Small intestine (tissue), 7 donors: Measurements from ENCODE around the gene PIP5K1B. TPM values are rescaled to one million over a fixed set of nuclear protein-coding genes. Genes with fewer than 3 reads are reported as not detected.
"Not testable (repeated sequence)": the region's sequence is repeated elsewhere in the genome, so short reads cannot be mapped to it uniquely, and the experiment has no call there.

Experiments
- DNase-seq, 2 donors: peaks; one replicate each; pipeline versions ENCODE4 v3.0.0 to v3.0.0-alpha.2; 2013
- FAIRE-seq: peaks from 2 replicates; lab custom pipeline; 2012; peaks lifted over from hg19 to GRCh38; lab: Jason Lieb, UNC
- H3K27ac ChIP-seq, 3 donors: one replicate each; pipeline ENCODE4 v1.5.1; 2013; ENCODE audit warnings: low read length in 2 of 3, mild to moderate bottlenecking in 2 of 3, control low read depth in 1 of 3, inconsistent platforms in 1 of 3, low read depth in 1 of 3, moderate library complexity in 1 of 3
- H3K27me3 ChIP-seq, 3 donors: one replicate each; pipeline ENCODE4 v1.6.1; 2013; ENCODE audit warnings: low read length in 3 of 3, inconsistent platforms in 1 of 3; ENCODE audit not compliant: control insufficient read depth in 3 of 3, insufficient read depth in 3 of 3
- H3K36me3 ChIP-seq, 3 donors: one replicate each; pipeline ENCODE4 v1.6.1; 2013; ENCODE audit warnings: low read length in 3 of 3, inconsistent platforms in 1 of 3, low read depth in 1 of 3, mild to moderate bottlenecking in 1 of 3, moderate library complexity in 1 of 3; ENCODE audit not compliant: control insufficient read depth in 3 of 3, insufficient read depth in 2 of 3
- H3K4me1 ChIP-seq, 3 donors: one replicate each; pipeline ENCODE4 v1.6.1; 2013; ENCODE audit warnings: low read length in 2 of 3, inconsistent platforms in 1 of 3, low read depth in 1 of 3, mild to moderate bottlenecking in 1 of 3, moderate library complexity in 1 of 3; ENCODE audit not compliant: control insufficient read depth in 3 of 3, insufficient read depth in 2 of 3
- H3K4me3 ChIP-seq, 3 donors: one replicate each; pipeline ENCODE4 v1.5.1; 2013; ENCODE audit warnings: low read length in 3 of 3, control low read depth in 1 of 3, inconsistent platforms in 1 of 3, low read depth in 1 of 3, mild to moderate bottlenecking in 1 of 3, moderate library complexity in 1 of 3
- H3K9me3 ChIP-seq, 2 donors: one replicate each; pipeline ENCODE4 v1.6.1; 2013; ENCODE audit warnings: low read depth in 1 of 2, low read length in 1 of 2; ENCODE audit not compliant: control insufficient read depth in 2 of 2, insufficient read depth in 1 of 2
- WGBS, 3 donors: extraction: QIAGEN DNeasy Blood & Tissue Kit; methylation state at CpG; one replicate each; pipeline ENCODE4 v1.1.7; 2013; 5-methylcytosine and 5-hydroxymethylcytosine counted together
- polyA plus RNA-seq, 4 donors: library from polyadenylated mRNA; stranded (reverse) in 3 of 4; unstranded in 1 of 4; fragments of 200-250 nt in 3 of 4; fragments of 120-200 nt in 1 of 4; gene quantifications; one replicate each; pipeline versions ENCODE4 v1.2.1 to v1.2.3, GENCODE V29; 2013
- donor health status: healthy with polysubstance abuse.
- donor health status: control.
- donor health status: control.
- donor health status: Bipolar disorder and iron deficiency.
- donor health status: healthy.

Gene PIP5K1B
- polyA plus RNA-seq, 4 donors = 28.8 to 58.0 (median 49.7) TPM

DNA sequence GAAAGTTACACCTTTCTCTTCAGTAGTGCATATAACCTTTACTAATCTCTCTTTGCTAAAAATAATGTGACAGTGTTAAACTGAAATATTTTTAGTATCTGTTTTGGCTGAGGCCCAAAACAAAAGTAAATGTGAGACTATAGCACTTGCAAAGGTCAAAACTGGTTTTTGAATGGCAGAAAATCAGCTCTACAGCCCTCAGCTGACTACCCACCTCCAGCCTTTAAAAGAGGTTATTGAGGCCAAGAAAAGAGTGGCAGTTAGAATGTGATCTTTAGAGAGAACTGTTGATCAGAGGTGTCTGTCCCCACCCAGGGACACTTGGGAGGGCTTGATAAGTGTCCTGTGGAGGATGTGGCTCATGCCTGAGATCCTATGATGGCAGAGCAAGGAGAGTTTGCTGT is 278.0 kb downstream of the PIP5K1B start:
- peaks cover 0 to 17% (median 6%) of the 10 kb centered on the region in 3 donors for H3K36me3 ChIP-seq
- no peaks in the 10 kb centered on the region for H3K27me3 ChIP-seq
- no peaks in the 10 kb centered on the region for H3K9me3 ChIP-seq
- no peaks in the 10 kb centered on the region for H3K4me1 ChIP-seq
- no peak for FAIRE-seq
- no peak for DNase-seq
- no peak overlapping the region for H3K4me3 ChIP-seq
- H3K27ac ChIP-seq = no peak overlapping the region

DNA sequence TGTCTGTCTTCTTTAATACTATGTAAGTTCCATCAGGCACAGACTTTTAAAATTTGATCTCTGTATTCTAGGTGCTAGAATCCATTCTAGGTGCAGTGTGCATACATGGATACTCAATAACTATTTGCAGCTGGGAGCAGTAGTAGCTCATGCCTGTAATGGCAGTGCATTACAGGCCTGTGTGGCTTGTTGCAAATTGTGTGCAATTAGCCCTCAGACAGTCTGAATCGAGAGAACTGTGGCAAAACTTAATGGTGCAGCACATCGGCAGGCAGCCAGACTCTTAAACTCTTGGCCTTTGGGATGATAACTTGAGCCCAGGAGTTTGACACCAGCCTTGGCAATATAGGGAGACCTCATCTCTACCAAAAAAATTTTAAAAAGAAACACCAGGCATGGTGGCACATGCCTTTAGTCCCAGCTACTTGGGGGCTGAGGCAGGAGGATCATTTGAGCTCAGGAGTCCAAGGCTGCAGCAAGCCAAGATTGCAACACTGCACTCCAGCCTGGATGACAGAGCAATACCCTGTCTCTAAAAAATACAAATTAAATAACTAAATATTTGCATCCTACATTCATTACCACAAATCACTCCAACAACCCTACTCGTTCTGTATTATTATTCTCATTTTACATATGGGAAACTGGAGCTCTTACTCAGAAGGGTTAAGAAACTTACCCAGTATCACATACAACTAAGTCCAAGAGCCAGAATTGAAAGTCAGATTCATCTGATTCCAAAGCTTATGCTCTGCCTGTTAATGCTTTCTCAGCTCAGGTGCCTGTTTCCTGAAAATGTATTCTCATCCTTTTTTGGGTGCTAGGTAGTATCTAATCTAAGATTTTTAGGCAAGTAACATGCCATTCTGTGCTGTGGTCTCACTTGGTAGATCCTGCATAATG is 278.7 kb downstream of the PIP5K1B start:
- Histone ChIP-seq H3K4me3 (no peak overlapping the region), H3K27me3 (no peaks in the 10 kb centered on the region), H3K9me3 (no peaks in the 10 kb centered on the region), H3K4me1 (no peaks in the 10 kb centered on the region), H3K36me3 (peaks cover 0 to 20% (median 4%) of the 10 kb centered on the region in 3 donors), H3K27ac (no peak overlapping the region)
- FAIRE-seq (no peak), DNase-seq (no peak)
- 70 to 91% (median 84%) methylated on average over 3 of the region's 3 CpGs for WGBS, 3 donors

DNA sequence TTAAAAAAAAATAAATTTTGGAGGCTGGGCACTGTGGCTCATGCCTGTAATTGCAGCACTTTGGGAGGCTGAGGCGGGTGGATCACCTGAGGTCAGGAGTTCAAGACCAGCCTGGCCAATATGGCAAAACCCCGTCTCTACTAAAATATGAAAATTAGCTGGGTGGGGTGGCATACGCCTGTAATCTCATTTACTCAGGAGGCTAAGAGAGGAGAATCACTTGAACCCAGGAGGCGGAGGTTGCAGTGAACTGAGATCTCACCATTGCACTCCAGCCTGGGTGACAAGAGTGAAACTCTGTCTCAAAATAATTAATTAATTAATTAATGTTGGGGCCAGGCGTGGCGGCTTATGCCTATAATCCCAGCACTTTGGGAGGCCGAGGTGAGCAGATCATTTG is 281.9 kb downstream of the PIP5K1B start:
- H3K9me3 ChIP-seq, FAIRE-seq, H3K4me1 ChIP-seq, H3K27ac ChIP-seq, H3K27me3 ChIP-seq, DNase-seq, H3K4me3 ChIP-seq: not testable (repeated sequence)
- 96 to 97% (median 96%) methylated on average over 7 of the region's 7 CpGs for WGBS, 3 donors
- H3K36me3 ChIP-seq = peaks cover 0 to 23% (median 4%) of the 10 kb centered on the region in 3 donors

DNA sequence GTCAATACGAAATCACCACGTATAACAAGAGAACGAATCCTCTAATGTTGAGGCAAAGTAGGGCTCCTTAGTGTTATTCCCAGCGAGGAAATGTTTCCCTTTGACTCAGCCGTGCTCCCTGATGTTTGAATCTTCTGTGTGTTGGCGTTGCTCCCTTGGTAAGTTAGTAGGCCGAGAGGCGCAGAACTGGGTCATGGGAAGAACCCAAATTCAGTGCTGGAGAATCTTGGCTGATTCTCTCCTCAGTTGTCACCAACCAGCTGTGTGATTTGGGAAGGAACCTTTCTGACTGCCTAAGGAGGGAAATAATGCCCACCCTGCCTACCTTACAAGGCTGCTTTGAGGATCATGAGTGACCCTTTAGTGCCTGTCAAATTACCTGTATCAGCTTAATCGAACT is 286.4 kb downstream of the PIP5K1B start:
- peaks cover 0 to 33% (median 0%) of the 10 kb centered on the region in 3 donors for H3K36me3 ChIP-seq
- H3K9me3 ChIP-seq = no peaks in the 10 kb centered on the region
- no peak overlapping the region for H3K4me3 ChIP-seq
- FAIRE-seq = no peak
- no peaks in the 10 kb centered on the region for H3K27me3 ChIP-seq
- no peak overlapping the region for H3K27ac ChIP-seq
- DNase-seq = no peak
- no peaks in the 10 kb centered on the region for H3K4me1 ChIP-seq
- 85 to 93% (median 86%) methylated on average over 9 of the region's 9 CpGs for WGBS, 3 donors

DNA sequence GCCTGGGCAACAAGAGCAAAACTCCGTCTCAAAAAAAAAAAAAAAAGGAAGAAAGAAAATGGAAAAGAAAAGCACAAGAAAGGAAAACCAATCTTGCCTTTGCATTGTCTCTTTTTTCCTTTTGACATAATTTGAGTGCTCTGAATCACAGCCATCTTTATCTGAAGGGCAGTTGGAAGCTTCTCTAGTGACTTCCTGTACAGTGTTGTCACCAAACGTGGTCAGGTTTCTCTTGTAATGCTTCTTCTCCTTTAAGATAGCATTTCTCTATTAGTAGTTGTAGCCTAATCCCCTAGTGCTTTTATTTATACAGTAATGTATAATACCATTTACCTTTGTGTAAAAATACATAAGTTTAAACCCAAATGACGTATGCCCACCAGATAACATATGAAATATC is 290.7 kb downstream of the PIP5K1B start:
- 64 to 78% (median 76%) methylated on average over 2 to 3 of the region's 3 CpGs for WGBS, 3 donors
- FAIRE-seq (no peak), DNase-seq (no peak)
- Histone ChIP-seq H3K36me3 (peaks cover 0 to 31% (median 0%) of the 10 kb centered on the region in 3 donors), H3K9me3 (no peaks in the 10 kb centered on the region), H3K4me1 (no peaks in the 10 kb centered on the region), H3K27me3 (no peaks in the 10 kb centered on the region), H3K4me3 (no peak overlapping the region), H3K27ac (no peak overlapping the region)

DNA sequence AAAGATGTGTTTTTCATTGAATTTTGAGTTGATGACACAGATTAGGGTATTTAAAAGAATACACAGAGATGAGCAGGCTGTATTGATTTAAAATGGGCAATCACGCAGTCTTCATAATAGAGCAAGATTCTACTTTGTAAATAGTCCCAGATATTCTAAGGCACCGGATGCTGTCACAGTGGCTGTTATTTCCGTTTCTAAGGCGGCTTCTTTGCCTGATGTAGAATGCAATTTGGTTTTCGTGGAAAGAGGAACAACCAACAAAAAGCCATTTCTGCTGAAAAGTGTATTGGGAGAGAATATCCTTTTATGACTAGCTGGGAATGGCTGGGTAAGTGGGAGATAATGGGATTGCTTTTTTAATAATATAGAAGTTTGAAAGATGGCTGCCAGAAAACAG is 291.4 kb downstream of the PIP5K1B start:
- H3K36me3 ChIP-seq = peaks cover 0 to 30% (median 0%) of the 10 kb centered on the region in 3 donors
- DNase-seq (no peak), FAIRE-seq (no peak)
- 81 to 95% (median 83%) methylated on average over 5 of the region's 5 CpGs for WGBS, 3 donors
- no peak overlapping the region for H3K4me3 ChIP-seq
- no peak overlapping the region for H3K27ac ChIP-seq
- H3K27me3 ChIP-seq = no peaks in the 10 kb centered on the region
- H3K9me3 ChIP-seq = no peaks in the 10 kb centered on the region
- H3K4me1 ChIP-seq = no peaks in the 10 kb centered on the region

DNA sequence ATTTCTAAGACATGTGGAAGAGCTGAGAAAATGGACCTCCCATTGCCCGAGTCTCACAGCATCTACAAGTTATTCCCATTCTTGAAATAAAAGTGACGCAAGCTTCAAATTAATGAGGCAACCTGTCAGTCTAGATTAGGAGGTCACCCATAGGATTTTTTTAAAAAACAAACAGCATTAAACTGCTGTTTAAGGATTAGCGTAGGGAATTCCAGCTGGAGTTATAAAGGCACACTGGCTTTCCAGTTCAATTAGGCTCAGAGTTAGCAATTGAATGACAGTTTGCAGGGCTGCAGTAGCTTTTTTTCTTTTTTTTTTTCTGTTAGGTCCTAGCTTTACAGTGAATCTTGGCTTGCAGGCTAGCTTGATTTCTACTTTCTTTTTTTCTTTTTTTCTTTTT is 292.6 kb downstream of the PIP5K1B start:
- Histone ChIP-seq H3K27ac (no peak overlapping the region), H3K36me3 (peaks cover 0 to 24% (median 0%) of the 10 kb centered on the region in 3 donors), H3K4me3 (no peak overlapping the region), H3K4me1 (no peaks in the 10 kb centered on the region), H3K9me3 (no peaks in the 10 kb centered on the region), H3K27me3 (no peaks in the 10 kb centered on the region)
- WGBS, 3 donors = 76 to 83% (median 79%) methylated on average over 3 of the region's 3 CpGs
- no peak for FAIRE-seq
- DNase-seq = no peak

DNA sequence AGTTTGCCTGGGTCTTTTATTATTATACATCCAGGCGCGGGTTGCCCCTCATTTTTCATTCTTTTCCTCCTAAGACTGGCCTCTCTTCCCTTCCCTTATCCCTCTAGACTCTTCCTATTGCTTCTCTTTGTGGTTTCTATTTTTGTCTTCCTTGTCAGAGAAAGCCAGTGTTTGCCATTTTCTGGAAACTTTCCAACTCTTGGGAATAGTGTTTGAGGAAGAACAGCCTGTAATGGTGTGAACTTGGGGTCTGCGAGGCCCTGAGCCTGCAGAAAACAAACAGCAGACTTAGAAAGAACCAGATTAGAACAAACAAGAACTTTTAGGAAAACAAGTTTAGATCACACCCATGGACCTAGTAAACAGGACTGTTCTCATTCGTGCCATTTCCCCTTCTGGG is 293.3 kb downstream of the PIP5K1B start:
- H3K27ac ChIP-seq = no peak overlapping the region
- H3K9me3 ChIP-seq = no peaks in the 10 kb centered on the region
- H3K27me3 ChIP-seq = no peaks in the 10 kb centered on the region
- H3K4me1 ChIP-seq = no peaks in the 10 kb centered on the region
- 68 to 80% (median 74%) methylated on average over 4 of the region's 4 CpGs for WGBS, 3 donors
- no peak overlapping the region for H3K4me3 ChIP-seq
- DNase-seq (no peak), FAIRE-seq (no peak)
- H3K36me3 ChIP-seq = peaks cover 0 to 22% (median 0%) of the 10 kb centered on the region in 3 donors
